B cell (primary cell): ENCODE results near the gene SHC4. TPM values are rescaled to one million over a fixed set of nuclear protein-coding genes. Genes with fewer than 3 reads are reported as not detected.

ENCODE experiments used
- ATAC-seq: fragments of 200-7000 bp; cut with Tn5 transposase; one replicate; pipeline ENCODE4 v1.10.0; 2021; ENCODE audit warnings: low read depth, mild to moderate bottlenecking, moderate number of reproducible peaks, moderate library complexity
- CTCF ChIA-PET: fragments of 350-600 bp; sonication (Branson Sonifier 250); formaldehyde crosslinking; loops from one replicate; lab custom pipeline; 2021; ENCODE audit warnings: antibody characterized with exemption, inconsistent platforms; lab: Charles Lee
- POLR2A ChIA-PET: fragments of 350-600 bp; sonication (Branson Sonifier 250); formaldehyde crosslinking; loops from one replicate; lab custom pipeline; 2021; ENCODE audit warnings: antibody characterized with exemption; lab: Charles Lee
- DNase-seq: peaks from one replicate; pipeline ENCODE4 v3.0.0; 2013
- H2AFZ ChIP-seq: 2 replicates; pipeline ENCODE4 v1.6.1; 2012; ENCODE audit warnings: mild to moderate bottlenecking, low read depth, low read length; ENCODE audit not compliant: insufficient read depth, poor library complexity, severe bottlenecking
- H3K27ac ChIP-seq, 2 donors: 1 replicate in 1 of 2; 2 replicates in 1 of 2; pipeline ENCODE4 v1.5.1; 2012 to 2013; ENCODE audit warnings: low read length in 2 of 2, mild to moderate bottlenecking in 2 of 2, moderate library complexity in 1 of 2
- H3K27me3 ChIP-seq, 4 experiments: fragments of 200-600 bp in 1 of 4; sonication (generic) in 1 of 4; replicated peaks in 1 of 4; 1 replicate in 2 of 4; 2 replicates in 2 of 4; pipeline versions ENCODE4 v1.6.1 to v1.7.0; 2013 to 2016; ENCODE audit warnings: low read length in 3 of 4, mild to moderate bottlenecking in 2 of 4, mixed read lengths in 1 of 4, moderate library complexity in 1 of 4; ENCODE audit not compliant: insufficient read depth in 4 of 4, control insufficient read depth in 3 of 4; ENCODE audit errors: control extremely low read depth in 1 of 4
- H3K36me3 ChIP-seq, 2 experiments: replicated peaks in 1 of 2; 1 replicate in 1 of 2; 2 replicates in 1 of 2; pipeline versions ENCODE4 v1.6.1 to v1.7.1; 2013; ENCODE audit warnings: low read length in 1 of 2; ENCODE audit not compliant: insufficient read depth in 2 of 2, control insufficient read depth in 1 of 2; ENCODE audit errors: control extremely low read depth in 1 of 2, extremely low read depth in 1 of 2
- H3K4me1 ChIP-seq, 2 donors: fragments of 200-600 bp in 1 of 2; sonication (generic) in 1 of 2; 1 replicate in 1 of 2; 2 replicates in 1 of 2; pipeline versions ENCODE4 v1.5.1 to v1.6.1; 2013 to 2017; ENCODE audit warnings: low read length in 2 of 2; ENCODE audit not compliant: control insufficient read depth in 2 of 2, insufficient read depth in 2 of 2
- H3K4me2 ChIP-seq: replicated peaks from 2 replicates; pipeline ENCODE3; 2012; ENCODE audit warnings: mild to moderate bottlenecking, low read depth, low read length; ENCODE audit not compliant: poor library complexity, severe bottlenecking
- H3K4me3 ChIP-seq, 5 experiments: fragments of 200-600 bp in 1 of 5; sonication (generic) in 1 of 5; 1 replicate in 3 of 5; 2 replicates in 2 of 5; pipeline versions ENCODE4 v1.5.1 to v1.7.0; 2011 to 2016; ENCODE audit warnings: low read length in 4 of 5, mild to moderate bottlenecking in 4 of 5, low read depth in 2 of 5, control low read depth in 1 of 5, moderate library complexity in 1 of 5; ENCODE audit not compliant: insufficient read depth in 1 of 5; ENCODE audit errors: control extremely low read depth in 1 of 5, extremely low read depth in 1 of 5
- H3K79me2 ChIP-seq: fragments of 200-600 bp; sonication (generic); one replicate; pipeline ENCODE4 v1.6.0; 2016; ENCODE audit warnings: low read length; ENCODE audit not compliant: control insufficient read depth, insufficient read depth
- H3K9ac ChIP-seq: fragments of 200-600 bp; sonication (generic); 2 replicates; pipeline ENCODE4 v1.6.1; 2017; ENCODE audit warnings: mild to moderate bottlenecking, low read length, moderate library complexity
- H3K9me3 ChIP-seq, 3 donors: one replicate each; pipeline versions ENCODE4 v1.6.1 to v1.7.1; 2013; ENCODE audit warnings: low read length in 2 of 3; ENCODE audit not compliant: control insufficient read depth in 2 of 3, insufficient read depth in 1 of 3; ENCODE audit errors: control extremely low read depth in 1 of 3
- H4K20me1 ChIP-seq: 2 replicates; pipeline ENCODE4 v1.6.0; 2012; ENCODE audit warnings: mild to moderate bottlenecking, low read length; ENCODE audit not compliant: insufficient read depth, control insufficient read depth, poor library complexity, severe bottlenecking
- H3K27ac Mint-ChIP-seq: one replicate; pipeline ENCODE4 v1.8.0; 2021; ENCODE audit warnings: mixed read lengths
- H3K27me3 Mint-ChIP-seq: one replicate; pipeline ENCODE4 v1.8.0; 2021; ENCODE audit warnings: mixed read lengths
- H3K4me1 Mint-ChIP-seq: one replicate; pipeline ENCODE4 v1.8.0; 2021; ENCODE audit warnings: mixed read lengths
- H3K4me3 Mint-ChIP-seq: one replicate; pipeline ENCODE4 v1.8.0; 2021; ENCODE audit warnings: mixed read lengths
- H3K9me3 Mint-ChIP-seq: one replicate; pipeline ENCODE4 v1.8.0; 2022; ENCODE audit warnings: mixed read lengths; ENCODE audit not compliant: insufficient read depth
- EZH2 ChIP-seq: IDR thresholded peaks from 2 replicates; pipeline ENCODE4 v1.6.1; 2012; ENCODE audit warnings: borderline replicate concordance, low read depth, mild to moderate bottlenecking, moderate library complexity, low read length; ENCODE audit not compliant: insufficient read depth, poor library complexity, severe bottlenecking
- WGBS: methylation state at CpG from one replicate; pipeline ENCODE4 v1.1.5; 2013; ENCODE audit warnings: missing lambda C conversion rate; ENCODE audit not compliant: insufficient coverage; 5-methylcytosine and 5-hydroxymethylcytosine counted together
- intact Hi-C: fragments of 100-400 bp; cut with micrococcal nuclease; formaldehyde crosslinking; loops from one replicate; pipeline ENCODE4 v1.10.0; 2022
- polyA plus RNA-seq: library from polyadenylated mRNA; depleted of rRNA; stranded (reverse); fragments of >200 nt; gene quantifications from 2 replicates; pipeline ENCODE4 v1.2.3, GENCODE V29; 2012
- total RNA-seq, 2 donors: library from RNA; stranded (reverse); fragments of 120-200 nt in 1 of 2; gene quantifications; 1 replicate in 1 of 2; 2 replicates in 1 of 2; pipeline versions ENCODE4 v1.2.3 to v1.2.4, GENCODE V29; 2013 to 2022
- TF ChIP-seq, protein P1 (sequence below): fragments of 200-600 bp; IDR thresholded peaks from one replicate; pipeline ENCODE4 v1.8.0; 2022; ENCODE audit warnings: antibody characterized with exemption, mild to moderate bottlenecking

The SHC4 gene
- total and polyA plus RNA-seq, 2 donors (not counting 1 experiment from before 2014, with no cell fraction given) = 0.04 to 0.69 TPM

DNA sequence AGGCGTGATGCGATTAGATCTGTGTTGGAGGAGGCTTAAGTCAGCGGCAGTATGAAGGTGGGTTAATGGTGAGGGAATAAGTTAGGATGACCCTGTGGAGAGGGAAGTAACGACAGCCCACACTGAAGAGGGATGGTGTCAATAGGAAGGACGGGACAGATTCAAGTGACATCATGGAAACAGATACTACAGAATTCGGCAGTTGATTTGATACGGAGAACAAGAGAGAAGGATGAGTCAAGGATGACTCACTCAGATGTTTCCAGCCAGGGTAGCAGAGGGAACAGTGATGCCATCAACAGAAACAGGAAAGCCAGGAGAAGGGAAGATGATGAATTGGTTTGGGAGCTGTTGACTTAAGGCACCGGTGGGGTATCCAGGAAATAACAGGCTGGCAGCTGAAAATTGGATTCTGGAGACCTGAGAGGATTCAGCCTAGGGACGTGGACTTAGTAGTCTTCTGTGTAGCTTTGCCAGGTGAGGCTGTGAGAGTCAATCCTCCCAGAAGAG, 38.0 kb downstream of the SHC4 start:
- Histone ChIP-seq H4K20me1 (no peaks in the 10 kb centered on the region), H3K9me3 (no peaks in the 10 kb centered on the region), H2AFZ (no peak overlapping the region), H3K79me2 (no peaks in the 10 kb centered on the region), H3K36me3 (no peaks in the 10 kb centered on the region), H3K4me3 (no peak overlapping the region), H3K4me1 (no peaks in the 10 kb centered on the region), H3K27me3 (no peaks in the 10 kb centered on the region), H3K4me2 (no peak overlapping the region), H3K27ac (no peak overlapping the region), H3K9ac (no peak overlapping the region)
- ATAC-seq (no peak), DNase-seq (no peak)
- 78% methylated on average over 9 of the region's 9 CpGs for WGBS
- CTCF ChIA-PET = no interaction called here
- POLR2A ChIA-PET = interaction anchor here (0.7 kb wide), 1 partner anchor 11 kb away, joined by 3 read pairs; no protein-coding TSS in a partner anchor
- Mint-ChIP-seq H3K4me1 (no peaks in the 10 kb centered on the region), H3K27ac (no peak overlapping the region), H3K9me3 (no peaks in the 10 kb centered on the region), H3K4me3 (no peak overlapping the region), H3K27me3 (peaks cover 38% of the 10 kb centered on the region)
- no peak for TF ChIP-seq EZH2
- TF ChIP-seq, protein P1, sequence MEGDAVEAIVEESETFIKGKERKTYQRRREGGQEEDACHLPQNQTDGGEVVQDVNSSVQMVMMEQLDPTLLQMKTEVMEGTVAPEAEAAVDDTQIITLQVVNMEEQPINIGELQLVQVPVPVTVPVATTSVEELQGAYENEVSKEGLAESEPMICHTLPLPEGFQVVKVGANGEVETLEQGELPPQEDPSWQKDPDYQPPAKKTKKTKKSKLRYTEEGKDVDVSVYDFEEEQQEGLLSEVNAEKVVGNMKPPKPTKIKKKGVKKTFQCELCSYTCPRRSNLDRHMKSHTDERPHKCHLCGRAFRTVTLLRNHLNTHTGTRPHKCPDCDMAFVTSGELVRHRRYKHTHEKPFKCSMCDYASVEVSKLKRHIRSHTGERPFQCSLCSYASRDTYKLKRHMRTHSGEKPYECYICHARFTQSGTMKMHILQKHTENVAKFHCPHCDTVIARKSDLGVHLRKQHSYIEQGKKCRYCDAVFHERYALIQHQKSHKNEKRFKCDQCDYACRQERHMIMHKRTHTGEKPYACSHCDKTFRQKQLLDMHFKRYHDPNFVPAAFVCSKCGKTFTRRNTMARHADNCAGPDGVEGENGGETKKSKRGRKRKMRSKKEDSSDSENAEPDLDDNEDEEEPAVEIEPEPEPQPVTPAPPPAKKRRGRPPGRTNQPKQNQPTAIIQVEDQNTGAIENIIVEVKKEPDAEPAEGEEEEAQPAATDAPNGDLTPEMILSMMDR = no peak
- intact Hi-C loops = no loop called here

DNA sequence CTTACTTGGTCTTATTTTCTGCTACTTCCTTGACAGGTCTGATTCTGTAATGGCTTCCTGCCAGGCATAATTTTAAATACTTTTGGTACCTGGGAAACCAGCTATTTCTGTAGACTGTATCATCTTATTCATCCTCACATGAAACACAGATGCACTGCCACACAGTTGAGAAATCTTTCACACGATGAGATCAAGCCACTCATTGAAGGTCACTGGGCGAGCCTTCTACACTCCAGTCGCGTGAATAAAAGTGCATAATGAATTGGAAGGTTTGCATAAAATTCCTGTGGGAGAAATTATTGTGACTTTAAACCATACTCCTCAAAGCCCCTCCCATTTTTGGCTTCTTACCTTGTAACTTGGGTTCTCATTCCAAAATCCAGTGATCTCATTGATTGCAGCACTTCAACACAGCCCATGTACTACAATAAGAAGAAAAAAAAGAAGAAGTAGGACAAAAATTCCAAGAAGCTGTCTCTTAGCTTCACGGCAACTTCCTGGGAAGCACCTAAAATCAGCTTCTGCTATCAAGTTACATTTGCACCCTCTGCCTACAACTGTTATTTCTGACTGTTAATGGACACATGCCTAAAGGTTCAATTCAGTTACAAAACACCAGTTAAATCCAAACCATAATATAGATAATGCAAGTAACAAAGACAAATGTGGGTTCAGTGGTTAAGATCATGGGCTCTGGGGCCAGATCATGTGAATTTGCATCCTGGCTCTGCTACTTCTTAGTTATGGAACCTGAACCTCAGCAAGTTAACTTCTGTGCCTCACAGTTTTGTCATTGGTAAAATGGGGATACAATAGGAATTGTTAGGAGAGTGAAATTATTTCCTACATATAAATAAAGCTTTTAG, 39.0 kb downstream of the SHC4 start:
- Histone ChIP-seq H2AFZ (no peak overlapping the region), H3K4me1 (no peaks in the 10 kb centered on the region), H3K27ac (no peak overlapping the region), H3K79me2 (no peaks in the 10 kb centered on the region), H3K9ac (no peak overlapping the region), H3K4me3 (no peak overlapping the region), H3K4me2 (no peak overlapping the region), H3K27me3 (no peaks in the 10 kb centered on the region), H3K9me3 (no peaks in the 10 kb centered on the region), H3K36me3 (no peaks in the 10 kb centered on the region), H4K20me1 (no peaks in the 10 kb centered on the region)
- H3K9me3 Mint-ChIP-seq = no peaks in the 10 kb centered on the region
- H3K4me1 Mint-ChIP-seq = no peaks in the 10 kb centered on the region
- ATAC-seq (no peak), DNase-seq (no peak)
- 100% methylated on average over 1 of the region's 5 CpGs for WGBS
- TF ChIP-seq, protein P1 = no peak
- no peak for TF ChIP-seq EZH2
- H3K27me3 Mint-ChIP-seq = peaks cover 41% of the 10 kb centered on the region
- POLR2A ChIA-PET = no interaction called here
- CTCF ChIA-PET = interaction anchor here (1.2 kb wide), 1 partner anchor 8 kb away, joined by 3 read pairs; no protein-coding TSS in a partner anchor
- no peak overlapping the region for H3K27ac Mint-ChIP-seq
- H3K4me3 Mint-ChIP-seq = no peak overlapping the region
- intact Hi-C loops = no loop called here
